ENCODE data around the gene GAGE13. TPM values are rescaled to one million over a fixed set of nuclear protein-coding genes. Genes with fewer than 3 reads are reported as not detected.
"Not testable (repeated sequence)": the region's sequence is repeated elsewhere in the genome, so short reads cannot be mapped to it uniquely, and the experiment has no call there.

The GAGE13 gene
- not detected in 2 replicates for total RNA-seq
- polyA plus RNA-seq = not detected in 2 replicates

- H3K27ac ChIP-seq = not testable (repeated sequence)
Observed at GRCh38 chrX:49331282-49331681, at the start of gene GAGE13. TSS of gene GAGE13 (plus strand) at chrX:49331582. CDS start at chrX:49332738, 1,156 bp downstream.

GRCh38 chrX:49282647-49283011 lies 48.8 kb upstream of the GAGE13 start:
- Histone ChIP-seq H2AFZ (no peak overlapping the region), H3K9me2 (replicated peaks; ENCODE audit: insufficient read depth) (no peaks in the 10 kb centered on the region)
- DNase-seq (ENCODE audit: low spot score) = peak; percentile 28

More at GRCh38 chrX:49331282-49331681, at the start of gene GAGE13:
- H3K4me3 ChIP-seq; H3K79me2 ChIP-seq; H3K9me2 ChIP-seq (replicated peaks; ENCODE audit: insufficient read depth); H3K36me3 ChIP-seq (replicated peaks; ENCODE audit: insufficient read depth, low read depth); DNase-seq (ENCODE audit: low spot score); H2AFZ ChIP-seq; H4K20me1 ChIP-seq (ENCODE audit: insufficient read depth, poor library complexity, severe bottlenecking); H3K27me3 ChIP-seq; H3K4me1 ChIP-seq (ENCODE audit: insufficient read depth); H3K4me2 ChIP-seq; H3K9me3 ChIP-seq (ENCODE audit: low read depth): not testable (repeated sequence)
- WGBS (ENCODE audit: low lambda C conversion rate, missing lambda C conversion rate) = no CpG with 5 or more reads among the region's 16 CpGs

DNA sequence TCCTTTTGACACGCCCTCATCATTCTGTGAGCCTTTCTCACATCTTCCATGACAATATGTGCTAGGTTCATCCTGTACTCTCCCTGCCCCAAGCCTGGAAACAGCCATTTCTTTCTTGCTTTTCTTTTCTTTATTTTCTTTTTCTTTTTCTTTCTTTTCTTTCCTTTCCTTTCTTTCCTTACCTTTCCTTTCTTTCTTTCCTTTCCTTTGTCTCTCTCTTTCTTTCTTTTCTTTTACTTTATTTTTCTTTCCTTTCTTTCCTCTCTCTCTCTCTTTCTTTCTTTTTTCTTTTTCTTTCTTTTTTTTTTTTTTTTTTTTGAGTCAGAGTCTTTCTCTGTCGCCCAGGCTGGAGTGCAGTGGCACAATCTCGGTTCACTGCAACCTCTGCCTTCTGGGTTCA lies 47.2 kb upstream of the GAGE13 start:
- Histone ChIP-seq H3K27me3 (no peaks in the 10 kb centered on the region), H2AFZ (no peak overlapping the region), H4K20me1 (ENCODE audit: insufficient read depth, poor library complexity, severe bottlenecking) (no peaks in the 10 kb centered on the region), H3K79me2 (no peaks in the 10 kb centered on the region), H3K4me1 (ENCODE audit: insufficient read depth) (no peaks in the 10 kb centered on the region), H3K9me2 (replicated peaks; ENCODE audit: insufficient read depth) (no peaks in the 10 kb centered on the region), H3K36me3 (replicated peaks; ENCODE audit: insufficient read depth, low read depth) (no peaks in the 10 kb centered on the region), H3K27ac (no peak overlapping the region), H3K9me3 (ENCODE audit: low read depth) (no peaks in the 10 kb centered on the region), H3K4me2 (no peak overlapping the region), H3K4me3 (no peak overlapping the region)
- TF ChIP-seq CTCF (IDR thresholded peaks at IDR 0.05; ENCODE audit: poor library complexity) (no peak), EZH2phosphoT487 (IDR thresholded peaks at IDR 0.05; ENCODE audit: low read depth, severe bottlenecking, unreplicated experiment) (no peak), EZH2 (IDR thresholded peaks at IDR 0.05; ENCODE audit: borderline replicate concordance) (no peak)
- 74% methylated on average over 3 of the region's 3 CpGs for WGBS (ENCODE audit: low lambda C conversion rate, missing lambda C conversion rate)
- DNase-seq (ENCODE audit: low spot score) = no peak

More at GRCh38 chrX:49282647-49283011, 48.8 kb upstream of the GAGE13 start:
- Histone ChIP-seq H3K4me3 (no peak overlapping the region), H3K4me2 (no peak overlapping the region), H3K4me1 (ENCODE audit: insufficient read depth) (no peaks in the 10 kb centered on the region), H3K27ac (no peak overlapping the region), H3K27me3 (no peaks in the 10 kb centered on the region), H4K20me1 (ENCODE audit: insufficient read depth, poor library complexity, severe bottlenecking) (no peaks in the 10 kb centered on the region), H3K36me3 (replicated peaks; ENCODE audit: insufficient read depth, low read depth) (no peaks in the 10 kb centered on the region), H3K9me3 (ENCODE audit: low read depth) (no peaks in the 10 kb centered on the region), H3K79me2 (no peaks in the 10 kb centered on the region)
- WGBS (ENCODE audit: low lambda C conversion rate, missing lambda C conversion rate) = 56% methylated on average over 11 of the region's 11 CpGs
- TF ChIP-seq EZH2 (IDR thresholded peaks at IDR 0.05; ENCODE audit: borderline replicate concordance) = no peak
- TF ChIP-seq CTCF (IDR thresholded peaks at IDR 0.05; ENCODE audit: poor library complexity) = peak; percentile 32
- no peak for TF ChIP-seq EZH2phosphoT487 (IDR thresholded peaks at IDR 0.05; ENCODE audit: low read depth, severe bottlenecking, unreplicated experiment)

GRCh38 chrX:49286136-49286535 lies 45.2 kb upstream of the GAGE13 start:
- no peaks in the 10 kb centered on the region for H3K36me3 ChIP-seq (replicated peaks; ENCODE audit: insufficient read depth, low read depth)
- no peaks in the 10 kb centered on the region for H3K79me2 ChIP-seq
- no peak for DNase-seq (ENCODE audit: low spot score)
- no peaks in the 10 kb centered on the region for H3K9me2 ChIP-seq (replicated peaks; ENCODE audit: insufficient read depth)
- no peaks in the 10 kb centered on the region for H4K20me1 ChIP-seq (ENCODE audit: insufficient read depth, poor library complexity, severe bottlenecking)
- WGBS (ENCODE audit: low lambda C conversion rate, missing lambda C conversion rate) = 94% methylated on average over 18 of the region's 18 CpGs
- no peaks in the 10 kb centered on the region for H3K4me1 ChIP-seq (ENCODE audit: insufficient read depth)
- H2AFZ ChIP-seq = no peak overlapping the region
- H3K27ac ChIP-seq = no peak overlapping the region
- no peak overlapping the region for H3K4me2 ChIP-seq
- H3K9me3 ChIP-seq (ENCODE audit: low read depth) = no peaks in the 10 kb centered on the region
- no peaks in the 10 kb centered on the region for H3K27me3 ChIP-seq
- TF ChIP-seq EZH2 (IDR thresholded peaks at IDR 0.05; ENCODE audit: borderline replicate concordance) = no peak
- TF ChIP-seq EZH2phosphoT487 (IDR thresholded peaks at IDR 0.05; ENCODE audit: low read depth, severe bottlenecking, unreplicated experiment) = no peak
- no peak for TF ChIP-seq CTCF (IDR thresholded peaks at IDR 0.05; ENCODE audit: poor library complexity)
- no peak overlapping the region for H3K4me3 ChIP-seq
